ENCODE data around the gene NAA25. TPM values are rescaled to one million over a fixed set of nuclear protein-coding genes. Genes with fewer than 3 reads are reported as not detected.

Gene NAA25
- 43.6 TPM for total RNA-seq

DNA sequence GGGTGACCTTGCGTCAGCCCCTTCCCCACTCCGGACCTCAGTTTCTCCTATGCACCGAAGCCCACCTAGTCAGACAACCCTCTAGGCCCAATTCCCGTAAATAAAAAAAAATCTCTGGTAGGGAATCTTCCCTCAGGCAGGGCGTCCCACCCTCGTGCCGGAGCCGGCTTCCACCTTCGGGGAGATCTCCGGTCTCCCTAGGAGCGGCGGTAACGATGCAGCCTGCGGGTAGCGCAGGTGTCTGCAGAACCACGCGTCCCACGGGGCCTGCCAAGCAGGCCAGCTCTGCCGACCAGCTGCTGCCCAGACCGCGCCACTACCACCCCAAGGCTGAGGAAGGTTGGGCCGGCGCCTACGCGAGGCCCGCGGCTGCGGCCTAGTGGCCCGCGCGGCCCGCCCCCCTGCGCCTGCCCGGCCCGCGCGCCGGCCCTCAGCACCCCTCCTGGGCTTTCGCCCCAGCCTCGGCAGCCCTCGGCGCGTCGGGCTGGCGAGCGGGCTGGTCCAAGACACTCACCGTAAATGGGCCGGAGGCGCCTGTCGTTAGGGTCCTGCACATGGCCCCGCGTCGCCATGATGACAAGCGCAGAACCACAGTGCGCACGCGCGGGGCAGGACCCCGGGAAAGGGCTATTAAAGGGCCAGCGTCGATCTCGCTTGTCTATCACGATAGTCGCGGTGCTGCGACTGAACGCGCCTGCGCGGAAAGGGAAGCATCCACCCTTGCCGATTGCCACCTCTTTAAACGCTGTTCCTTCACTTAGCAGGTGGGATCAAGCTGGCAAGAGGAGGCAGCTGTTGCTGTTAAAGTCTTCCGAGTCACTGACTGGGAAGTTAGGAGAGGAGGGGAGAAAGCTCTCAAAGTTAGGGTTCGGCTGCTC is at the start of gene NAA25:
Gene NAA25, minus strand, starts transcription at position 582 of the 878 bp plus-strand sequence. Its CDS starts 10 bp downstream, at position 572.
- intact Hi-C loops (cut with DNase I): no loop called here
- DNase-seq (ENCODE audit: low spot score) (peak; percentile 94), ATAC-seq (peak; percentile 97)

DNA sequence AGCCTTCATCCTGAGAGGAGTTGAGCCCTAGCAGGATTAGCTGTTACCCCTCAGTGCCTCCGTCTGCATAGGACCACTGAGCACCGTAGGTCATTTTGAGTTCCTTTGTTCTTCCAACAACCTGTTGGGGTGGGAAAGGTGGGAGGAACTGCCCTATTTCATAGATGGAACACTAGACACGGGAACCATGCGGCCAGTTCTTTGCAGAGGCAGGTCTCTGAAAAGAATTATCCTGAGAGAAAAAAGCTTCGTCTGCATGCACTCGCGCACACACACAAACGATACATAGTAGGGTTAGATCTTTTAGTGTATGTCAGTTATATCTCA is 45.3 kb upstream of the NAA25 start:
- ATAC-seq (no peak), DNase-seq (ENCODE audit: low spot score) (no peak)
- intact Hi-C loops (cut with DNase I): no loop called here

DNA sequence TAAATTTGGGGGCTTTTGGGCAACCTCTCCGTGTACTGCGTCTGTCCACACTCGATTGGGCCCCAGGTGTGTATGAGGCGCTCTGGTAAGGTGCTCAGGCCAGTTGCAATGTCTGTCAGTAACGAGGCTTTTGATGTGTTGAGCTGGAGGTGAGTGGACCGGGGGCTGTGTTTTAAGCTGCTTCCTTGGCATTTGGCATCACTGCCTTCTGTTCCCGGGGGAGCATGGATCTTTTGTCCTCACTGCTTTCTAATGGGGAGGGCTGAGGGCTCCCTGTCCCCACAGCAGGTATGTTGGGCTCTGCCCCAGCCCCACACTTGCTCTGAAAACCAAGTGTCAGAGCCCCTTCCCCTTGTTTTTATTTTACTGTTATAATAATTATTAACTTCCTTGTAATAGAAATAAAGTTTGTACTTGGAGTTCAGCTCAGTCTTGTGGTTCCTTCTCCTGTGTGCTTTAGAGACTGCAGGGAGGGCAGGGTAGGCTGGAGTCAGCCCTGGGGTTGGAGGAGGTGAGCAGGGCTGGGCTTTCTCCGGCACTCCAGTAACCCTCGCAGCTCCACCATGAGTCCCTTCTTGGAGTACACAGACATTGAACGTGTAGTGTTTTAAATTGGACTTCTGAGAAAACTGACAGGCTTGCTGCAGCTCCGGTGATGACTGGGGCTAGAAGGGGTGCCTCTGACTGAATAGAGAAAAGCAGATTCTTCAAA is 44.8 kb upstream of the NAA25 start:
- ATAC-seq: no peak
- DNase-seq (ENCODE audit: low spot score): no peak
- intact Hi-C loops (cut with DNase I): no loop called here

GRCh38 chr12:112151766-112152541 is 43.4 kb upstream of the NAA25 start:
- DNase-seq (ENCODE audit: low spot score): no peak
- intact Hi-C loops (cut with DNase I): no loop called here
- ATAC-seq: no peak

GRCh38 chr12:112149596-112149995 is 41.0 kb upstream of the NAA25 start:
- ATAC-seq (no peak), DNase-seq (ENCODE audit: low spot score) (no peak)
- intact Hi-C loops (cut with DNase I): no loop called here

GRCh38 chr12:112148031-112148513 is 39.5 kb upstream of the NAA25 start:
- DNase-seq (ENCODE audit: low spot score) (no peak), ATAC-seq (no peak)
- intact Hi-C loops (cut with DNase I): no loop called here

DNA sequence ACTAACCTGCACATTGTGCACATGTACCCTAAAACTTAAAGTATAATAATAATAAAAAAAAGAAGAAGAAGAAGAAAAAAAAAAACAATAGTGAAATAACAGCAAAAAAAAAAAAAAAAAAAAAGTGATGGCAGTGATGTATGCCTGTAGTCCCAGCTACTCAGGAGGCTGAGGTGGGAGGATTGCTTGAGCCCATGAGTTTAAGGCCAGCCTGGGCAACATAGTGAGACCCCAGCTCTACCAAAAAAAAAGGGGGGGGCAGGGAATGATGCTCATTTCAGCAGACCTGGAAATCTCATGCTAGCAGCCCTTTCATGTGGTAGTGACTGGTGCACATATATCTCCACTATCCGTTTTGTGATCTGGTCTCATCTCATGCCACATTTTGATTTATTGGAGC is 37.5 kb upstream of the NAA25 start:
- no peak for DNase-seq (ENCODE audit: low spot score)
- intact Hi-C loops (cut with DNase I): no loop called here
- no peak for ATAC-seq

DNA sequence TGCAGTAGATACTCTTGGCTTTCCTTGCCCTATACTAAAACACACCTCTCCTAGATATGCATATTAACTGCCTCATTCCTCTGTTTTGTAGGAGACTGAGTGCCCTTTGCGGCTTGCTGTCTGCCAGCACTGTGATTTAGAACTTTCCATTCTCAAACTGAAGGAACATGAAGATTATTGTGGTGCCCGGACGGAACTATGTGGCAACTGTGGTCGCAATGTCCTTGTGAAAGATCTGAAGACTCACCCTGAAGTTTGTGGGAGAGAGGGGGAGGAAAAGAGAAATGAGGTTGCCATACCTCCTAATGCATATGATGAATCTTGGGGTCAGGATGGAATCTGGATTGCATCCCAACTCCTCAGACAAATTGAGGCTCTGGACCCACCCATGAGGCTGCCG is 32.1 kb upstream of the NAA25 start:
- ATAC-seq (no peak), DNase-seq (ENCODE audit: low spot score) (no peak)
- intact Hi-C loops (cut with DNase I): no loop called here

DNA sequence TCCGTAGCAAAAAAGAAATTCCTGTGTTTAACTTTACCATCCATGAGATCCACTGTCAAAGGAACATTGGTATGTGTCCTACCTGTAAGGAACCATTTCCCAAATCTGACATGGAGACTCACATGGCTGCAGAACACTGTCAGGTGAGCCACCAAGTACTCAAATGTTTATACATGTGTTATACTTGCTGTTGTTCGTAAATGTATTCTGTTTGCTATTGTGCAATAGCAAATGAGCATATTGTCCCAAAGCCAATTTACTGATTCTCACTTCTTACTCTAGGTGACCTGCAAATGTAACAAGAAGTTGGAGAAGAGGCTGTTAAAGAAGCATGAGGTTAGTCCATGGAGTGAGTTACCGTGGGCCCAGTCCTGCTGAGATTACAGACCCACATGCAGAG is 26.1 kb upstream of the NAA25 start:
- intact Hi-C loops (cut with DNase I): no loop called here
- DNase-seq (ENCODE audit: low spot score): no peak
- ATAC-seq: no peak

DNA sequence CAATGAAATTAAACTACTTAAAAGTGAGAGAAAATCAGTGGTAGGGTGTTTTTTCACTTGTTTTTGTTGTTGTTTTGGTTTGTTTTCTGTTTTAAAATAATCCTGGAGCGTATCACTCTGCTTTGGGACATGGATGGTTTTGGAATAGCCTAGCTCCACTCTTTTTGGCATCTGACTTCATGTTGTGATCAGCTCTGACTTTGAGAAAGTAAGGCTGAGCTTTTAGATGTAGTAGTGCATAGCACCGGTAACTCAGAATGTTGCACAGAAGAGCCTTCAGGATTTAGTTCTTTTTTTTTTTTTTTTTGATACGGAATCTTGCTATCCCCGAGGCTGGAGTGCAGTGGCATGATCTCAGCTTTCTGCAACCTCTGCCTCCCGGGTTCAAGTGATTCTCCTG is 24.8 kb upstream of the NAA25 start:
- no peak for DNase-seq (ENCODE audit: low spot score)
- intact Hi-C loops (cut with DNase I): no loop called here
- ATAC-seq: no peak

DNA sequence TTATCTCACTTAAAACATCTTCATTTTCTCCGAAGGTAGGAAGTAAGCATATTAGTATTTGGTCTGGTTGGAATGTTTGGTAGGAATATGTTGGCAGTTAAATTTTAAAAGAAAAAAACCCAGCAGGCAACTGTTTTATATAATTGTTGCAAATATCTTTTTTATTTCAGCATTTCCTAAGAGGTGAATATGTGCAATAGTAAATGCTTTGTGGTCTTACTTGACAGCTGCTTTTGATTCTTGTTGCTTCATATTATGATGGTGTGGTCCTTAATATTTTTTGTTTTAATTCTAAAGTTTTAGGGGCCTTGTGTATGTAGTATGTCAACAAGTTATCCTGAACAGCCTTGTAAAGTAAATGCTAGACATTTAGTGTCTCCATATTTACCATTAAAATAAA is 23.1 kb upstream of the NAA25 start:
- no peak for ATAC-seq
- intact Hi-C loops (cut with DNase I): no loop called here
- no peak for DNase-seq (ENCODE audit: low spot score)

- peak; percentile 27 for ATAC-seq
- no peak for DNase-seq (ENCODE audit: low spot score)
- intact Hi-C loops (cut with DNase I): no loop called here
Observed at GRCh38 chr12:112130441-112130998, 21.9 kb upstream of the NAA25 start.

- DNase-seq (ENCODE audit: low spot score) (no peak), ATAC-seq (no peak)
- intact Hi-C loops (cut with DNase I): loop anchor here (10.0 kb wide), 1 partner anchor 58 kb away; no protein-coding TSS in a partner anchor
Observed at GRCh38 chr12:112126911-112127310, 18.3 kb upstream of the NAA25 start.

- intact Hi-C loops (cut with DNase I): loop anchor here (10.0 kb wide), 1 partner anchor 59 kb away; no protein-coding TSS in a partner anchor
- no peak for DNase-seq (ENCODE audit: low spot score)
- no peak for ATAC-seq
Observed at GRCh38 chr12:112126000-112126438, 17.4 kb upstream of the NAA25 start.

DNA sequence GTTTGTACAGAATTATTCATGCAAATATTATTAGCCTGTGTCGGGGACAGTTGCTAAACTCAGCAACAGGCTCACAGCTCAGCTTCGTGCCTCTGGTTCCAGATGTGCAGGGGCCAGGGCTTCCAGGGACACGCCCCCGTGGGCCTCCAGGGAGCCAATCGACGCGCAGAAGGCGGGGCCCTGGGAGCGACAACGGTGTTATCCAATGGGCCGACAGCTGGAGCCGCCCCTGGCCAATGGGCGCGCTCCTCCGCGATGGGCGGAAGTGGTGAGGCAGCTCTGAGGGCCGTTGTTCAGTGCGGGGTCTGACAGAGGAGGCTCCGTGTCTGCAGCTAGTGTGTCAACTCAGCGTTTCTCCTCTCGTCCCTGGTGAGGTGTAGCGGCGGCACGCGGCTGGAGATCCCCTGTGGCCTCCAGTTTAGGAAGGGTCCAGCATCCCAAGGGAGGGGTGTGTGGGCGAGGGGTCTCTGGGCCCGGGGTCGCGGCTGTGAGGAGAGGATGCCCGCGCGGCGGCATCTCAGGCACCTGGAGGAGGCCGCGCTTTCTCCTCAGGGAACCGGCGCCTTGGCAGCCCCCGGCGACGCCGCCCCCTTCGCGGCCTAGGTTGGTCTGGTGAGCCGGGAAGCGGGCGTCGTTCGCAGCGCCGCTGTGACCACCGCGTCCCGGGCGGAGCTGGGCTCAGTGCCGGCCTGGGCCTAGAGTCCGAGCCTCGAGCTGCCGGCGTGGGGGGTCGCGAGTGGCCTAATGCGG is 16.8 kb upstream of the NAA25 start, which contains the start of gene TRAFD1:
Gene TRAFD1, plus strand, starts transcription at position 311 of the 750 bp plus-strand sequence. CDS start 4,963 bp downstream, outside the sequence.
- ATAC-seq: peak; percentile 100
- intact Hi-C loops (cut with DNase I): loop anchor here (10.0 kb wide), 1 partner anchor 59 kb away; no protein-coding TSS in a partner anchor
- DNase-seq (ENCODE audit: low spot score): peak; percentile 99

DNA sequence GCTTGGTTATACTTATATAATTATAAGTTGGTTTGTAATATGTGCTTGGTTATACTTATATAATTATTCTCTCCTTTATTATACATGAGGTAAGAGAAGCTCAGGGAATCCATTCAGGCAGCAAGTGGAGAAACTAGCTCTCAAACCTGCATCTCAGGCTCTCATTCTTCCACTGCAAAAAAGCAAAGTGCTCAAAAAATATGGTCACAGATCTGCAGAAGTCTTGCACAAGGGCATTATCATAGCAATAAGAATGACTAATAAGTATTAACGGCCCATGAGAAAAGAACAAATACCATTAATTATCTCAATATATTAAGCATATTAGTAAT is 16.3 kb upstream of the NAA25 start:
- intact Hi-C loops (cut with DNase I): loop anchor here (10.0 kb wide), 1 partner anchor 60 kb away; no protein-coding TSS in a partner anchor
- no peak for DNase-seq (ENCODE audit: low spot score)
- ATAC-seq: no peak

DNA sequence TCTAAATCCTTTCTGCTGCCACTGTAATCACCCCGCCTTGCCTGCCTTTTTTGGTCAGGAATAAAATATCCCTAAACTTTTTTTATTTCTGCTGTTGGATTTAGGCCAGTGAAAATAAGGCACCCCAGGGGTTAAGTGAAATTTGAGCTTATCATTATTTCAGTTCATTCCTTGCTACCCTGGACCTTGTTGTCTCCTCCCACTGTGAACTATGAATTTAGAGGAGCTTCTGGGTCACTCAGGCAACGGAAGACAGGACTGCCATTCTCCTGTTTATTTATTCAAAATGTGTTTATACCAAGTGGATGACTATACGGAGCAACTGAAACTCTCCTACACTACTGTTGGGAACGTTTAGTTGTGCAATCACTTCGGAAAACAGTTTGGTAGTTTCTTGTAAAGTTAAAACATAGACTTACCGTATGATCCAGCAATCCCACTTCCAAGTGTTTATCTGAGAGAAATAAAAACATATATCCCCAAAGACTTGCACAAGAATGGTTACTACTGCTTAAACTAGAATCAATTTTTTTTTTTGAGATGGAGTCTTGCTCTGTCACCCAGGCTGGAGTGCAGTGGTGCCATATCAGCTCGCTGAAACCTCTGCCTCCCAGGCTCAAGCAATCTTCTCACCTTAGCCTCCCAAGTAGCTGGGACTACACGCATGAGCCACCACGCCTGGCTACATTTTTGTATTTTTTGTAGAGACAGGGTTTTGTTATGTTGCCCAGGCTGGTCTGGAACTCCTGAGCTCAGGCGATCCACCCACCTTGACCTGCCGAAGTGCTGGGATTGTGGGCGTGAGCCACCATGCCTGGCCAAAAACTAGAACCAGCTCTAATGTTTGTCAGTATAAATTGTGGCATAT is 14.5 kb upstream of the NAA25 start:
- ATAC-seq (peak; percentile 27), DNase-seq (ENCODE audit: low spot score) (no peak)
- intact Hi-C loops (cut with DNase I): loop anchor here (10.0 kb wide), 1 partner anchor 62 kb away; no protein-coding TSS in a partner anchor

Data from sciatic nerve (tissue), 2 donors.